Bronchial epithelial cell (primary cell): ENCODE data around the gene ABCB9. TPM values are rescaled to one million over a fixed set of nuclear protein-coding genes. Genes with fewer than 3 reads are reported as not detected.

Experiments used
- DNase-seq: peaks from one replicate; pipeline ENCODE4 v3.0.0-alpha.2; 2010; ENCODE audit warnings: low read depth
- FAIRE-seq: peaks from 2 replicates; lab custom pipeline; 2011; peaks lifted over from hg19 to GRCh38; lab: Jason Lieb, UNC
- H3K27me3 ChIP-seq: 2 replicates; pipeline ENCODE4 v1.5.1; 2011; ENCODE audit warnings: low read length; ENCODE audit not compliant: control insufficient read depth, insufficient read depth
- H3K36me3 ChIP-seq: 2 replicates; pipeline ENCODE4 v1.5.1; 2011; ENCODE audit warnings: low read length; ENCODE audit not compliant: control insufficient read depth, insufficient read depth
- H3K4me3 ChIP-seq: 2 replicates; pipeline ENCODE4 v1.5.1; 2011; ENCODE audit warnings: mild to moderate bottlenecking, low read depth, low read length, control low read depth
- CTCF ChIP-seq: IDR thresholded peaks from 2 replicates; pipeline ENCODE4 v1.5.1; 2011; ENCODE audit warnings: mild to moderate bottlenecking, moderate library complexity, low read length, control low read depth, inconsistent platforms; ENCODE audit not compliant: insufficient read depth, severe bottlenecking
- total RNA-seq: library from RNA; depleted of rRNA; stranded (reverse); fragments of >200 nt; gene quantifications from 2 replicates; pipeline ENCODE4 v1.2.1, GENCODE V29; 2014

ABCB9 gene
- total RNA-seq, 1 donor from 2014 or later, result 3.4 TPM

GRCh38 chr12:122991623-122992275 lies 25.5 kb upstream of the ABCB9 start:
- FAIRE-seq, result no peak
- no peak for TF ChIP-seq CTCF
- Histone ChIP-seq H3K27me3 (no peaks in the 10 kb centered on the region), H3K4me3 (no peak overlapping the region), H3K36me3 (peaks cover 7% of the 10 kb centered on the region)
- no peak for DNase-seq

- no peaks in the 10 kb centered on the region for H3K27me3 ChIP-seq
- H3K4me3 ChIP-seq, result no peak overlapping the region
- no peak for TF ChIP-seq CTCF
- H3K36me3 ChIP-seq, result peaks cover 7% of the 10 kb centered on the region
- FAIRE-seq, result no peak
- DNase-seq, result no peak
Measured at GRCh38 chr12:122990961-122991622, 24.8 kb upstream of the ABCB9 start.

GRCh38 chr12:122990561-122990960 lies 24.3 kb upstream of the ABCB9 start:
- DNase-seq (no peak), FAIRE-seq (no peak)
- Histone ChIP-seq H3K4me3 (no peak overlapping the region), H3K27me3 (no peaks in the 10 kb centered on the region), H3K36me3 (peaks cover 7% of the 10 kb centered on the region)
- no peak for TF ChIP-seq CTCF

GRCh38 chr12:122989874-122990419 lies 23.7 kb upstream of the ABCB9 start:
- no peak for DNase-seq
- no peak for TF ChIP-seq CTCF
- Histone ChIP-seq H3K27me3 (no peaks in the 10 kb centered on the region), H3K36me3 (peaks cover 7% of the 10 kb centered on the region), H3K4me3 (no peak overlapping the region)
- no peak for FAIRE-seq

GRCh38 chr12:122989225-122989839 lies 23.1 kb upstream of the ABCB9 start:
- TF ChIP-seq CTCF, result no peak
- FAIRE-seq (no peak), DNase-seq (no peak)
- no peak overlapping the region for H3K4me3 ChIP-seq
- H3K27me3 ChIP-seq, result no peaks in the 10 kb centered on the region
- peaks cover 7% of the 10 kb centered on the region for H3K36me3 ChIP-seq
